GM20431 (cell line): ENCODE measurements around the gene RACGAP1.

Experiments
- in situ Hi-C: fragments of 300-500 bp; cut with MseI, MboI; formaldehyde crosslinking; loops from one replicate; pipeline ENCODE4 v1.15.0; 2020; ENCODE audit warnings: low sequenced_read_pairs; ENCODE audit not compliant: unreplicated experiment

The RACGAP1 gene

DNA sequence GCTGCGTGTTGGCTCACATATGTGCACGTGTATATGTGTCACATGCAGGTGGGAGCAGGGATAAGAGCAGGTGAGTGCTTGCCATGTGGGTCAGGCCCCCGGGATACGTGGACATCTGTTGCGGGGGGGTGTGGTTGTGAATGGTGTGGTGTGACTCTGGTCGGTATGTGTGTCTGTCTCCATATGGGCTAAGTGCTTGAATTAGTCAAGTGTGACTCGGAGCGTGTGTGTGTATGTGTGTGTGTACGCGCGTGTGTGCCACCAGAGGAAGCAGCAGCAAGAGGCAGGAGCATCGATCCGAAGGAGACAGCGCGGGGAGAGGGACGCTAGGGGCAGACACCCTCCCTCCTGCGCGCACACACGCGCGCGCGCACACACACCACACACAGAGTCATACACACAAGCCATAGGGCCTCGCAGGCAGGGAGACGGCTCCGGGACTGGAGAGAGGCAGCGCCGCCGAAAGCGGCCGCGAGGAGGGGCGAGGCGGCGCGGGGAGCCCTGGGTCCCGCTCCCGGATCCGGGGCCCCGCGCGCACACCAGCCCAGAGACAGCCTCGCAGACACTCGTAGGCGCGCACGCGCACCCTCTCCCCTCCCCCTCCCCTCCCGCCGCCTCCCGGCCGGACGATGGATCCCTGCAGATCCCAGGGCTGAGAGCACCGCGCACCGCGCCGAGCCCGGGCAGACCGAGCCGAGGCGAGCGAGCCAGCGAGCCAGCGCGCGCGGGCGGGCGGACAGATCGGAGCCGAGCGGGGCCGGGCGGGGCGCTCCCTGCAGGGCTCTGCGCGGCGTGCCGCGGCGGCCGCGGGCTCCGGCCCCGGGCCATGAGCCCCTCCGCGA, 31.9 kb upstream of the RACGAP1 start, which contains the start of gene ASIC1:
ASIC1 (plus strand) TSS at position 597 of the 842 bp plus-strand sequence. CDS start 1,171 bp downstream, outside the sequence.
- in situ Hi-C loops = loop anchor here (10.0 kb wide), 1 partner anchor 82 kb away; the partner anchor contains the start of gene AQP6

GRCh38 chr12:50056639-50056976, 31.3 kb upstream of the RACGAP1 start:
- in situ Hi-C loops = loop anchor here (10.0 kb wide), 1 partner anchor 82 kb away; the partner anchor contains the start of gene AQP6

- in situ Hi-C loops = loop anchor here (10.0 kb wide), 1 partner anchor 81 kb away; the partner anchor contains the start of gene AQP6
Observed at GRCh38 chr12:50055831-50056638, 30.7 kb upstream of the RACGAP1 start.

- in situ Hi-C loops = loop anchor here (10.0 kb wide), 1 partner anchor 79 kb away; the partner anchor contains the start of gene AQP6
Observed at GRCh38 chr12:50053583-50053982, 28.3 kb upstream of the RACGAP1 start.

- in situ Hi-C loops = loop anchor here (10.0 kb wide), 1 partner anchor 78 kb away; the partner anchor contains the start of gene AQP6
Observed at GRCh38 chr12:50052964-50053363, 27.7 kb upstream of the RACGAP1 start.

DNA sequence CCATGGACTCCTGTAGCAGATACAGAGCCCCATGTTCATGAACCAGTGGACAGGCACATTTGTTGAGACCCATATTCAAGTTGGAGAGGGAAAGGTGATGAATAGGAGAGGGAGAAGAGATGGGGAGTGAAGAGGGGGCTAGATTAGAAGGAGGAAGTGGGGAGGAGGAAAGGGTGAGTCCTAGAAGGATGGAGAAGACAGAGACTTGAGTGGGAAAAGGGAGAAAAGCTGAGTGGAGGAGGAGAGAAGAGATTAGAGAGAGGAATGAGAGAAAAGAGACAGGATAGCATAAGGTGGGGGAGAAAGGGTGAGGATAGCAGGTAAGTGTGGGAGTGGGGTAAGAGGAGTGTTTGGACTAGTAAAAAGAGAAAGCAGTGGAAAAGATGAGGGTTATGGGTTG, 27.2 kb upstream of the RACGAP1 start:
- in situ Hi-C loops = loop anchor here (10.0 kb wide), 1 partner anchor 78 kb away; the partner anchor contains the start of gene AQP6

DNA sequence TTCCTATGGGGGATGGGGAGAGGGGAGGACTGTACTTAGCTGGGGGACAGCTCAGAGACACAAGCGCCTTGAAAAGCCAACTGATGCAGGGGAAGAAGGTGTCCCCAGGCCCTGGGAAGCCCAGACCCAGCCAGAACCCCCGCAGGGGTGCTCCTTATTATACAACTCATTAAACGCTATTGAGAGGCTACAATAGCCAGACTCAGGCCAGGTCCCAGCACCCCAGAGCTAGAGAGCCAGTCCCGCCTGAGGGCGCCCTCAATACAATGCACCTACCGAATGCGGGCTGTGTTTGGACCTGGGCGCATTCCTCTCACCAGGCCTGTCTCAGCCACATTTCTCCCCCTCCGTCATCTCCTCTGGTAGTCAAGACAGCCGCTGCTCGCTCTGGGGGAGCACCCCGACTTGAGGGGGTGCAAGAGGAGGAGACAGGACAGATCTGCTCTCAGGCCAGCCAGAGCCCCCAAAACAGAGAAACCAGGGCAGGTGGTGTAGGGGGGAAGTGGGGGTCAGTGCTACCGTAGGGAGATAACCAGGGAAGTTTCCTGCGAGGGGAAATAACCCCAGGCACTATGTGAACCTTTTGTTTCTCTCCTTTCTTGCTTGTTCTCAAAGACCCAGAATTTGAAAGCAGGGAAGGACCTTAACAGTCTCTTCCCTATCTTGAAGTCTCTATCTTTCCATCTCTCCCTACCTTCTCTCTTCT, 26.0 kb upstream of the RACGAP1 start:
- in situ Hi-C loops = loop anchor here (10.0 kb wide), 1 partner anchor 76 kb away; the partner anchor contains the start of gene AQP6

GRCh38 chr12:50050410-50051098, 25.3 kb upstream of the RACGAP1 start:
- in situ Hi-C loops = loop anchor here (10.0 kb wide), 1 partner anchor 76 kb away; the partner anchor contains the start of gene AQP6

- in situ Hi-C loops = loop anchor here (10.0 kb wide), 1 partner anchor 75 kb away; the partner anchor contains the start of gene AQP6
Observed at GRCh38 chr12:50050119-50050385, 24.8 kb upstream of the RACGAP1 start.

- in situ Hi-C loops = loop anchor here (10.0 kb wide), 1 partner anchor 75 kb away; the partner anchor contains the start of gene AQP6
Observed at GRCh38 chr12:50049254-50050118, 24.2 kb upstream of the RACGAP1 start.

DNA sequence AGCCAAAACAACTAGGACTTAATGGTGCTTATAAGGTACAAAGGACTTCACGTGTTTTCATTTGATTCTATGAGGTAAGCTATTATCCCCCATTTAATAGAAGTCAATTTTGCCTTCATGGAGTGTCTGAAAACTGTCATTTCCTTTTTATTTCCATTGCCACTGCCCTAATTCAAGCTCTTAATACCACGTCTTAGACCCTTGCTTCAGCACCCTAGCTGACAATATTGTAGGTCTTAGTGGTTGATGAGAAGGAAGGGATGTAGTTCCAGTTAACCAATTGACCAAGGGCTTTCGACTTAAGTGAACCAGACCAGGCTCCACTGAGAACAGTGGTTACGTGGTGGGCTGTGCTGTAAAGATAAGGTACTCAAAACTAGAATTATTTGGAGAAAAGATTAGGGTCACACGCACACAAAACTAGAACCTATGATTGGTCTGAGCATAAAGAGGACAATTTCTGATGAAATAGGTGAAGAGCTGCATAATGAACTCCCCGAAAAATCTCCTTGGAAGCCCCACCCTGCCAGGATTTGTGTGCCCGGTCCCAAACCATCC, 22.5 kb upstream of the RACGAP1 start:
- in situ Hi-C loops = no loop called here

- in situ Hi-C loops = no loop called here
Observed at GRCh38 chr12:50043854-50044253, 18.6 kb upstream of the RACGAP1 start.

DNA sequence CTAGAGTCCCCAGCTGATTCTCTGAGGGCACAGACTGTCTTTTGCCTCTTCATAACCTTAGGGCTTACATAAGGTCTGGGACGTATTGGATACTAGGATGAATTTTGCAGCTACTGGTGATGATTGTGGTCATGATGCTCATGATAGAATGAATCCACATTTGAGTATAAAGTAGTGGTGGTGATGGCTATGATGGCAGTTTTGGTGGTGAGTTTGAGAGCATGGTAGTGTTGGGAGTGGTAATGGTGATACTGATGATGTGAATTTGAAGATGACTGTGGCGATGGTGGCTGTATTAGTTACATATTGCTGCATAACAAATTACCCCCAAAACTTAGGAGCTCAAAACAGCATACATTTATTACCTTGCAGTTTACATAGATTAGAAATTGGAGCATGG, 18.0 kb upstream of the RACGAP1 start:
- in situ Hi-C loops = no loop called here

GRCh38 chr12:50042693-50043092, 17.4 kb upstream of the RACGAP1 start:
- in situ Hi-C loops = no loop called here

- in situ Hi-C loops = no loop called here
Observed at GRCh38 chr12:50041962-50042361, 16.7 kb upstream of the RACGAP1 start.

DNA sequence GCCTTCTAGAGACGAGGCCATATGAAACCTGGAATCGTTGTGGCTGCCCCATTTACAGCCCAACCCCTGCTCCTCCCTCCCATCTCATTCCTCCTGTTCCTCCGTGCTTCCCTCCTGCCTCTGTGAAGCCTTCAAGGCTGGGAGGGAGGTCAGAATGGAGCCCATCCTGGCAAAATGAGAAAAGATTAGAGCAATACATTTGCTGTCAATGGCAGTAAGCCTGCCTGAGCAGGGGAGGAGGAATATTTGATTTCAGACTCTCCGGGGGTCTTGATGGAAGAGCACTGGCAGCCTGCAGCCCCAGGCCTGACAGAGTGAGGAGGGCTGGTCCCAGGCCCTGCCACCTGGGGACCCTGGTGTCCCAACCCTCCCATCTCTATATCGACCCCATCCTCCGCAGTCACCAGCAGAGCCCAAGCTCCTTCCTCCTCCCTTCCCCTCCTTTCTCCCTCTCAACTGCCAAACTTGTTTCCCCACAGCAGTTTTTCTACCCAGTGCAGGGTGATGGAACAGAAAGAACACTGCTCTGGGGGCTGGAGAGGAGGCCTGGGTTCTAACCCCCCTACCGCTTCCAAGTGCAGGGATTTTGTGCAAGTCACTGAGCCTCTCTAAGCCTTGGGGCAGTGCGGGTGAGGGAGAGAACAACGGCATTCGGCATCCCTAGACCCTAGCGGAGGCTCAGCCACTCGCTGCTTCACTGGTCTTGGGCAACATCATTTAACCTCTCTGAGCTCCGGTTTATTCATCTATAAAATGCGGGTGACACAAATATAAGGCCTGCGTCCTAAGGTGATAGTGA, 16.0 kb upstream of the RACGAP1 start:
- in situ Hi-C loops = no loop called here

DNA sequence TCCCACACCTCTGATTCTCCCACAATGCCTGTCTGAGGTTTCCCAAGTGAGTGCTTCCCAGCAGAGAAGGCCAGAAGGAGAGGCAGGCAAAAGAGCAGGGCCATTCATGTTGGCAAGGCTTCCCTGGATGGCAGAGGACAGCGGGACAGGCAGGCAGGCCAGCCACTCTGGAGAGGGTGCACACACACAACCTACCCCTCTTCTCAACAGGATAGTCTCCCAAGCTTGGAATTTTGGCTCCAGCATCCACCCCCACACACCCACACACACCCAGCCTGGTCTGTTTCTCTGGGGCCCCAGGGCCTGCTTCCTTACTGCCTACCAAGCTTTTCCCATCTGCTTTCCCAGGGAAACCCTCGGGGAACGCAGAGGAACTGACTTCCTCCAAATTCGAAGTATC, 15.4 kb upstream of the RACGAP1 start:
- in situ Hi-C loops = no loop called here
